GM12892 (cell line): Measurements from ENCODE around the gene CATSPER1.

Experiments used
- POLR2A ChIP-seq: IDR thresholded peaks from 2 replicates; pipeline ENCODE4 v1.6.1; 2011; ENCODE audit warnings: low read depth, low read length, control low read depth
- TAF1 ChIP-seq: IDR thresholded peaks from 2 replicates; pipeline ENCODE4 v1.6.1; 2011; ENCODE audit warnings: low read depth, mild to moderate bottlenecking, control low read depth, low read length, borderline replicate concordance

DNA sequence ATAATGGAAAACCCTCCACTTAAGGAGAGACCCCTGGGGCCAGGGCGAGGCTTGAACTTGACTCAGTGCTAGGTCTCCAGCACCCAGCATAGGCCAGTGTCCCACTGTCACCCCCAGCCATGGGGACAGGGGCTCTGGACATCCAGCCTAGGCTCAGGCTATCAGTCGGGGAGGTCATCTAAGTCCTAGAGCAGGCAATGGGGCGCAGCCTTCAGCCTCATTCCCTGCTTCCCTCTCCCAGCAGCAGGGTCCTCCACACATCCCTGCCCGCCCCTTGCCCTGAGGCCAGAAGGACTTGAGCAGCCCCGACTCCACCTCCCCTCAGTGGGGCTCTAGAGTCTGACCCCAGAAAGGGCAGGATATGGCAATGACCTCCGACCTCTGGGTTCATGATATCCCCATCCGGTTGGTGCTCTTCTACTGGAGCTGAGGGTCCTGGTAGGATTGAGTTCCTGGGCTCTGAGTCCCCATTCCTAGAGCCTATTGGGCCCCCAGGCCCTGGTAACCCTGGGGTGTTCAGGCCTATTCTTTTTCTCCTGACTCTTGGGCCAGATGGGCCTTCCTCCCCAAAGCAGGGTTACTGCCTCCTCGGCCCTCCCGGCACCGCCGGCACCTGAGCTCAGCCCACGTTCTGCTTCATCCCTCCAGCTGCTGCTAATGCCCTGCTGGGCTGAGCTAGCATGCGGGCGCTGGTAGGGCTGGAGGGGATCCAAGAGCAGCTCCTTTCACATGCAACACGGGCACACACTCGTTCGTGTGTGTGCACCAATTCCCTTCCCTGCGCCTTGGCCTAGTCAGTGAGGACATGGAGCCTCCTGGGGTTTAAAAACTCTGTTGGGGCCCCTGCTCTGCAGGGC lies 10.1 kb downstream of the CATSPER1 start:
- TF ChIP-seq TAF1 (no peak), POLR2A (no peak)
